ENCODE results near the gene PCDHGA6.

The PCDHGA6 gene

DNA sequence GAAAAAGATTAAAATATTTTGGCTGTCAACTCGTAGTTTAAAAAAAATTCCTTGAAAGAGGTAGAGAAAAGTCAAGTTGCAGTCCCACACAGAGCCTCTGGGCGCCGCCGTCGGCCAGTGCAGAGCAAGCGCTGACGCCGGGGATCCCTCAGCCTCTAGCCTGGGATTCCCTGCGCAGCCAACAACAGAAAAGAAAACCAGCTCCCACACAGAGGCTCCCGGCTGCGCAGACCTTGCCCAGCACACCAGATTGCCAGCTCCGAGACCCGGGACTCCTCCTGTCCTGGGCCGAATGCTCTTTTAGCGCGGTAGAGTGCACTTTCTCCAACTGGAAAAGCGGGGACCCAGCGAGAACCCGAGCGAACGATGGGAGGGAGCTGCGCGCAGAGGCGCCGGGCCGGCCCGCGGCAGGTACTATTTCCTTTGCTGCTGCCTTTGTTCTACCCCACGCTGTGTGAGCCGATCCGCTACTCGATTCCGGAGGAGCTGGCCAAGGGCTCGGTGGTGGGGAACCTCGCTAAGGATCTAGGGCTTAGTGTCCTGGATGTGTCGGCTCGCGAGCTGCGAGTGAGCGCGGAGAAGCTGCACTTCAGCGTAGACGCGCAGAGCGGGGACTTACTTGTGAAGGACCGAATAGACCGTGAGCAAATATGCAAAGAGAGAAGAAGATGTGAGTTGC is 43.9 kb downstream of the PCDHGA6 start, which contains the start of gene PCDHGB7:
Gene PCDHGB7, plus strand, starts transcription at position 184 of the 679 bp plus-strand sequence. Its CDS starts 183 bp downstream, at position 367.
- in situ Hi-C loops (cut with MboI; ENCODE audit: low sequenced_read_pairs) = loop anchor here (10.0 kb wide), 2 partner anchors 107 to 137 kb away; no protein-coding TSS in a partner anchor

DNA sequence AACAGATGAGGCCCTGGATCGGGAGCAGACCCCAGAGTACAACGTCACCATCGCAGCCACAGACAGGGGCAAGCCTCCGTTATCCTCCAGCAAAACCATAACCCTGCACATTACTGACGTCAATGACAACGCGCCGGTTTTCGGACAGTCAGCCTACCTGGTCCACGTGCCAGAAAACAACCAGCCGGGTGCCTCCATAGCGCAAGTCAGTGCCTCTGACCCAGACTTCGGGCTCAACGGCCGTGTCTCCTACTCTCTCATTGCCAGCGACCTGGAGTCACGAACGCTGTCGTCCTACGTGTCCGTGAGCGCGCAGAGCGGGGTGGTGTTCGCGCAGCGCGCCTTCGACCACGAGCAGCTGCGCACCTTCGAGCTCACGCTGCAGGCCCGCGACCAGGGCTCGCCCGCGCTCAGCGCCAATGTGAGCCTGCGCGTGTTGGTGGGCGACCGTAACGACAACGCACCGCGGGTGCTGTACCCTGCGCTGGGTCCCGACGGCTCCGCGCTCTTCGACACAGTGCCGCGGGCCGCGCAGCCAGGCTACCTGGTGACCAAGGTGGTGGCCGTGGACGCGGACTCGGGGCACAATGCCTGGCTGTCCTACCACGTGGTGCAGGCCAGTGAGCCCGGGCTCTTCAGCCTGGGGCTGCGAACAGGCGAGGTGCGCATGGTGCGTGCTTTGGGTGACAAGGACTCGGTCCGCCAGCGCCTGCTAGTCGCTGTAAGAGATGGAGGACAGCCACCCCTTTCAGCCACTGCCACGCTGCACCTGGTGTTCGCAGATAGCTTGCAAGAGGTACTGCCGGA is 45.6 kb downstream of the PCDHGA6 start:
- in situ Hi-C loops (cut with MboI; ENCODE audit: low sequenced_read_pairs) = loop anchor here (10.0 kb wide), 2 partner anchors 106 to 136 kb away; no protein-coding TSS in a partner anchor

DNA sequence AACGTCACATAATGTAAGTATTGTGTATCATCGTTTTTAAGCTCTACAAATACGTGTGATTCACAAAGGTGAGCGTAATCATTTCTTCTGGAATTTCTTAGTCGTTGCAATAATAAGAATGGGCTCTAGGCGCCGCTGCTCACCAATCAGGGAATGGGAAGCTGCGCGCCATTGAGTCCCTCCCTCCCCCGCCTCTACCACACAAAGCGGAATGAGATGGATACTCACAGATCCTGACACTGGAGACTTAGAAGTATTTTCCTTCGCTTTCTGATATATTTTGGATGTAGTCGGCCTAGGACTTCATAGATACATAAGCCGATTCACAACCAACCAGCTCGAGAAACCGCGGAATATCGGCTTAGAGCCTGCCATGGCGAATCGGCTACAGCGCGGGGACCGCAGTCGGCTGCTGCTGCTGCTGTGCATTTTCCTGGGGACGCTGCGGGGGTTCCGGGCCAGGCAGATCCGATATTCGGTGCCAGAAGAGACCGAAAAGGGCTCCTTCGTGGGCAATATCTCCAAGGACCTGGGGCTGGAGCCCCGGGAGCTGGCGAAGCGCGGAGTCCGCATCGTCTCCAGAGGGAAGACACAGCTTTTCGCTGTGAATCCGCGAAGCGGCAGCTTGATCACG is 47.3 kb downstream of the PCDHGA6 start, which contains the start of gene PCDHGA11:
Gene PCDHGA11, plus strand, starts transcription at position 197 of the 634 bp plus-strand sequence. Its CDS starts 177 bp downstream, at position 374.
- in situ Hi-C loops (cut with MboI; ENCODE audit: low sequenced_read_pairs) = no loop called here

DNA sequence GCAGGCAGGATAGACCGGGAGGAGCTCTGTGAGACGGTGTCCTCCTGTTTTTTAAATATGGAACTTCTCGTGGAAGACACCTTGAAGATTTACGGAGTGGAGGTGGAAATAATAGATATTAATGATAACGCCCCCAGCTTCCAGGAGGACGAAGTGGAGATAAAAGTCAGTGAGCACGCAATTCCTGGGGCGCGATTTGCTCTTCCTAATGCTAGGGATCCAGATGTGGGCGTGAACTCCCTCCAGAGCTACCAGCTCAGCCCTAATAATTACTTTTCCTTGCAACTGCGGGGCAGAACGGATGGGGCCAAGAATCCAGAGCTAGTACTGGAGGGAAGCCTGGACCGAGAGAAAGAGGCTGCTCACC is 47.8 kb downstream of the PCDHGA6 start:
- in situ Hi-C loops (cut with MboI; ENCODE audit: low sequenced_read_pairs) = no loop called here

DNA sequence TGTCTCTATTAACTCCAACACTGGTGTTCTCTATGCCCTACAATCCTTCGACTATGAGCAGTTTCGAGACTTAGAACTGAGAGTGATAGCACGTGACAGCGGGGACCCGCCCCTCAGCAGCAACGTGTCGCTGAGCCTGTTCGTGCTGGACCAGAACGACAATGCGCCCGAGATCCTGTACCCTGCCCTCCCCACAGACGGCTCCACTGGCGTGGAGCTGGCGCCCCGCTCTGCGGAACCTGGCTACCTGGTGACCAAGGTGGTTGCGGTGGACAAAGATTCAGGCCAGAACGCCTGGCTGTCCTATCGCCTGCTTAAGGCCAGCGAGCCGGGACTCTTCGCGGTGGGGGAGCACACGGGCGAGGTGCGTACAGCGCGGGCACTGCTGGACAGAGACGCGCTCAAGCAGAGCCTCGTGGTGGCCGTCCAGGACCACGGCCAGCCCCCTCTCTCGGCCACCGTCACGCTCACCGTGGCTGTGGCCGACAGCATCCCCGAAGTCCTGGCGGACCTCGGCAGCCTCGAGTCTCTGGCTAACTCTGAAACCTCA is 49.1 kb downstream of the PCDHGA6 start:
- in situ Hi-C loops (cut with MboI; ENCODE audit: low sequenced_read_pairs) = no loop called here

GRCh38 chr5:141427783-141428426 is 54.2 kb downstream of the PCDHGA6 start:
- in situ Hi-C loops (cut with MboI; ENCODE audit: low sequenced_read_pairs) = no loop called here

Data from HL-60/S4 treated with phorbol 12-myristate 13-acetate at 8.2 ng/mL for 4 days and 3 days (cell line).